ENCODE results near the gene PPP2R2C.

PPP2R2C gene

DNA sequence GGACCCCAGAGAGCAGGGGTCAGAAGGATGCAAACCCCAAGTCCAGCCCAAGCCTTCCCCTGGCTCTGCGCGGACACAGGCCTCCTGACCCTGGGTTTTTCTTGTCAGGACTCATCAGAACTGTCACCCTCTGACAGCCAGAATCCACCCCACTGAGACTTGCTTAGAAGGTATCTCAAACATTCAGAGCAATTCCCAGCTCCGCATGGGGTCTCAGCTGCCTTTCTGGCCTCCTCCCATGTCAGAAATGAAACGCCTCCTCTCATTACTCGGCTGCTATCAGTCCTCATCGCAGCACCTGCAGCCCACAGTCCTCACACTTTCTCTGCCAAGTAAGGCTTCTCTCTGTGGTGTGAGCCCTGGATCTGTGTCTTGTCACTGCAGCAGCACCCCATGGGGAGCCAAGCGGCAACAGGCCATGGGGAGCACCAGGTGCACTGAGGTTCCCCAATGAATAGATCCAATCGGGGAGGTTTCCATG is 105.0 kb downstream of the PPP2R2C start:
- no peak for DNase-seq (ENCODE audit: low read depth in 2 of 2)

GRCh38 chr4:6366581-6366980 is 105.8 kb downstream of the PPP2R2C start:
- DNase-seq (ENCODE audit: low read depth in 2 of 2): no peak

- DNase-seq (ENCODE audit: low read depth in 2 of 2): no peak
Observed at GRCh38 chr4:6365545-6366086, 106.8 kb downstream of the PPP2R2C start.

DNA sequence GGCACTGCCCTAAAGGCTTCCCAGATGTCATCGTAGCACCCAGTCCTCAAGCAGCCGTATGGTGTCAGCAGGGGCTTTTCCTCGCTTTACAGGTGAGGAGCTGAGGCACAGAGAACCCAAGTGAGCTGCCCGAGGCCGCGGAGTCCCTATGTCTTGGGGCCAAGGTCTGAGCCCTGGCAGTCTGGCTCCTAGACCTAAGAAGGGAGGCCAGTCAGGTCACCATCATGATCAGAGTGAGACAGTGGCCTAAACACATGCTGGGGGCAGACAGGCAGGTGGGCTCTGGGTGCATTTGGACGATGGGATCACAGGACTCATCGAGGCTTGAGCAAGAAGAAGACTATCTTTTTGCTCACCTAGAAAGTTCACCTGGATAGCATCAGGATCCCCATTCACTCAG is 107.8 kb downstream of the PPP2R2C start:
- no peak for DNase-seq (ENCODE audit: low read depth in 2 of 2)

GRCh38 chr4:6364146-6364545 is 108.3 kb downstream of the PPP2R2C start:
- DNase-seq (ENCODE audit: low read depth in 2 of 2): no peak

DNA sequence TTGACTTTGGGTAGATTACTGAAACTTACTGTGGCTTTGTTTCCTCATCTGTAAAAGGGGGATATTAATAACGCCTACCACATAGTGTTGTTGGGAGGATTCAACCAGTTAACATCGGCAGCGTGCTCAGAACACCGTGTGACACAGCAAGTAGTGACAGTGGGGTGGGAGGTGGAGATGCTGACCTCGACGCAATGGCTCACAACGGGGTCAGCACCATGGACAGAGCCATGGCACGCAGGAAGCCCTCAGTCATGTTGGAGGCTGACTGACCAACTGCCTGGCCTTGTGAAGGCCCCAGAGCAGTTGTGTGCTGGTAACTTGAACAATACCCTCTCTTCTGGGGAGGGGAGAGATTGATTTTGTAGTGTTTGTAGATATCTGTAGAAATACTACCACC is 109.5 kb downstream of the PPP2R2C start:
- peak in 1 of 2 donors; percentile 12 for DNase-seq (ENCODE audit: low read depth in 2 of 2)

DNA sequence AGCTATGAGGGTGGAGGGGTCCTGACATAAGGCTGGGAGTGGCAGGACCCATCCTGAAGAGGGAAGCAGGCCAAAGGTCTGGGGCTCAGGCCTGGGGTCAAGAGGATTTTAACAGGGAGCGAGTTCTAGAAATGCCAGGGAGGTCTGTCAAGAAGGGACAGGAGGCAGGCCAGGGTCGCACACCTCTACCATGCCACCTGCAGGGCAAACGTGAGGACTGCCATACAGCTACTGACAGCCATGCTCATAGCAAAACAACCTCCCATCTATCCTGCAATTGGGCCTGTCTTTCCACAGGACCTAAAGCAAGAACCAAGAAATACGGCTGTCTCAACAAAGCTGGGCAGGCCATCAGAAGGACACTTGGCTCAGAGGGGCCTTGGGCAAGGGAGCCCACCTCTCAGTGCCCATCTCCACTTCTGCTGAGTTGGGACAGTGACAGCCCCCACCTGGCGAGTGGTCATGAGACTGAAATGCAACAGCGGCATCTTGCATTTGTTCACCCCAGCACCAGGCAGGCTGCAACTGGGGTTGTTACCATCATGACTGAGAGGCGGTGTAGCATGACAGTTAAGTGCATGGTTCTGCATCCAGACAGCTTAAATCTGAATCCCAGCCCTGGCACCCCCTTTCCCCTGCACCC is 110.0 kb downstream of the PPP2R2C start:
- no peak for DNase-seq (ENCODE audit: low read depth in 2 of 2)

DNA sequence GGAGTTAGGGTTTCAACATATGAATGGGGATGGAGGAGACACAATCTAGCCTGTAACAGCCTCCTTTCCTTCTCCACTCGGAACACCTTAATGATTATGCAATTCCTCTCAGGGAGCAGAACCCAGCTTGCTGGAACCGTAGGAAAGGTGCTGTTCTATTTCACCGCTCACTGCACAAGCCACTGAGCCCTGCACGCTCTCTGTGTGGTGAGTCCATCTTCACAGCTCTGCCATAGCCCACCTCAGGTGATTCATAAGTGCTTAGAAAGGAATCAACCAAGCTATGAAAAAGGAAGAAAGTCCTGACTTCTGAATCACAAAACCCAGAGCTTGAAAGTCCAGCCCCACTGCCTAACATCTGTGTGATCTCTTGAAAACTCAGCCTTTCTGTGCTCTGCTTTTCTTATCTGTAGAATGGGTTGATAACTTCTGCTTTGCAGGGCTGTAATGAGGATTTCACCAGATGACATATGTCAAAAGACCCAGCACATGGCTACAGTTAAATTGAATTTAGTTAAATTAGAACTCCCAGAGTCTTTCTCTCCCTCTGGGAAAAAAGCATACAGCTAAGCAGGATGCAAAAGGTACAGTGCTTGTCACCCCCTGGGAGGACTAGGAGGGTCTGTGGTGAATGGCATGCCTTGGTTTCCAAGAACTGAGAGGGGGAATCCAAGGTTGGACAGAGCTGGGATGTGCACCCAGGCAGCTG is 111.2 kb downstream of the PPP2R2C start:
- DNase-seq (ENCODE audit: low read depth in 2 of 2): no peak

GRCh38 chr4:6360385-6360784 is 112.0 kb downstream of the PPP2R2C start:
- DNase-seq (ENCODE audit: low read depth in 2 of 2): no peak

- no peak for DNase-seq (ENCODE audit: low read depth in 2 of 2)
Observed at GRCh38 chr4:6359536-6360308, 112.7 kb downstream of the PPP2R2C start.

- DNase-seq (ENCODE audit: low read depth in 2 of 2): no peak
Observed at GRCh38 chr4:6357476-6357875, 114.9 kb downstream of the PPP2R2C start.

DNA sequence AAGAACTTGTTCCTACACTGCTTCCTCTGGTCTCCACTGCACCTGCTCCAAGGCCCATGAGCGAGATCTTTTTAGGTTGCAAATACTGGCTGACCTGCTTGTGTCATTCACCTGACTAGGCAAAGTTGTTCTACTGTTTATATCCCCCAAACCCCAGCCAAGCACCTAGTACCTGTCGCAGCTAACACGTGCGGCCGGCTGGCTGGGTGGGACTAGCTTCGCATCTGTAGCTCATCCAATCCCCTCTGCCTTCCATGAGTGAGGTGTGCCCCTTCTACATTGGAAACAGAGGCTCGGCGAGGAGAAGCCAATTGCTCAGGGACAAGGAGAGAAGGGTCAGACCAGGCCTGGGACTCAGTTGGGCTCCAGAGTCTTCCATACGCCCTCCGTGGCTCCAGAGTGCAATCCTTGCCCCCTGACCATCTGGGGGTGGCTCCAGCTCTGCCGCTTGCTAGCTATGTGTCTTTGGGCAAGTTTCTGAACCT is 116.3 kb downstream of the PPP2R2C start:
- no peak for DNase-seq (ENCODE audit: low read depth in 2 of 2)

DNA sequence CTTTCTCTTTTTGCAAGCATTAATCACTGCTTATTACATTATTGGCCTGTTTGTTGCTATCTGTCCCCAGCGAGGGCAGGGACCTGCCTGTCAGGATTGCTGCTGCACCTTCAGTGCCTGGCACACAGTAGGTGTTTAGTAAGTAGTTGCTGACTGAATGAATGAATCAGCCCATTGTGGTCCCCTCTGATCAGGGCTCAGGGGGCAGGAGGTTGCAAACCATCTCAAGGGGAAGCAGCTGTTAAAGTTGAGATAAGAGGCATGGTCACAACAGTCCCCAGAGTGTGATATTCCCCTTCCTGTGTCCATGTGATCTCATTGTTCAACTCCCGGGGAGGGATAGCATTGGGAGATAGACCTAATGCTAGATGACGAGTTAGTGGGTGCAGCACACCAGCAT is 117.4 kb downstream of the PPP2R2C start:
- no peak for DNase-seq (ENCODE audit: low read depth in 2 of 2)

GRCh38 chr4:6354626-6355025 is 117.8 kb downstream of the PPP2R2C start:
- DNase-seq (ENCODE audit: low read depth in 2 of 2): no peak

GRCh38 chr4:6354119-6354518 is 118.3 kb downstream of the PPP2R2C start:
- DNase-seq (ENCODE audit: low read depth in 2 of 2): no peak

GRCh38 chr4:6352031-6352692 is 120.3 kb downstream of the PPP2R2C start:
- DNase-seq (ENCODE audit: low read depth in 2 of 2): no peak

DNA sequence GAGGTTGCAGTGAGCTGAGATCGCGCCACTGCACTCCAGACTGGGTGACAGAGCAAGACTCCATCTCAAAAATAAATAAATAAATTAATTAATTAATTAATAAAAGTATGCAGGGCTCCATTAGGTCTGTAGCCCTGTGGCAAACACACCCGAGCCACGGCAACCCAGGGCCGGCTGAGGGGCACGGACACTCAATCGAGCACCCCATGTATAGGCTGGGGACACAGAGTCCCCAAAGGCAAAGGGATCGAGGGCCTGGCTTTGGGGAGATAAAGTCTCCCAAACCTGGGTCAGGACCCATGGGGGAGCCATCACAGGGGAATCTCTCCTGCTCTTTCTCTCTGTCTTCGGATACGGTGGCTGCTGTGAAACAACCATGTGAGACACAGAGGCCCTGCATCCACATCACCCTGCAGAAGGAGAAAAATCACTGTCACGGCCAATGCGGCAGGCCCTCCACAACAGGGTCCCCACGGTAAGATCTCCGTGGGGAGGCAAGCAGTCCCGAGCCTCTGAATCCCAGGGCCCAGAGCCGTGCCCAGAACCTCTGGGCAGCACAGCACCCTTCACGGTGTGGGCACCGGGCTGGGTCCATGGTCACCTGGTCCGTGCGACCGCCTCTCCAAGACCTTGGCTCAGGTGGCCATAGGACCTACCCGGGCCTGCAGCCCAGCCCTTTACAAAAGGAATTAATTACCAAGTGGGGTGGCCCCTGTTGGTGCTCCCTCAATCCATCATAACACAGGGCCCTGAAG is 121.0 kb downstream of the PPP2R2C start:
- no peak for DNase-seq (ENCODE audit: low read depth in 2 of 2)

- no peak for DNase-seq (ENCODE audit: low read depth in 2 of 2)
Observed at GRCh38 chr4:6350646-6351045, 121.8 kb downstream of the PPP2R2C start.

GRCh38 chr4:6349896-6350603 is 122.4 kb downstream of the PPP2R2C start:
- no peak for DNase-seq (ENCODE audit: low read depth in 2 of 2)

DNA sequence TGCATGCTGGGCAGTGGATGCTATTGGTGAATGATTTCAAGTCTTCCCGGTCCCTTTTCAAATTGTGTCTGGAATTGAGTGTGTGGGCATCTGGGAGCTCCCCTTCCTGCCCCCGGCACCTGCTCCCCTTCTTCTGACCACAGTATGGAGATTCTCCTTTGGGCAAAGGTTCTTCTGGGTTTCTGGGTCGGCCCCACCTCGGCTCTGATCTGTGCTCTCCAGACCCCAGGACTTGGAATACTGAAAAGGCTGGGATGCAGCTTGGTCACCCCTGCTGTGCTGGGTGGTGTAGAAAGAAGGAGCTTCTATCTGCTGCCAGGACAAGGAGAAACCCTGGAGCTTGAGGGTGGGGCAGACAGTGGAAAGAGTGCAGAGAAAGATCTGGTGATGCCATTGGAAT is 124.0 kb downstream of the PPP2R2C start:
- no peak for DNase-seq (ENCODE audit: low read depth in 2 of 2)
